GM12891 (cell line): ENCODE results near the gene SNCA.

Experiments
- PAX5 ChIP-seq: IDR thresholded peaks from 2 replicates; pipeline ENCODE4 v1.6.1; 2011; ENCODE audit warnings: low read length, moderate library complexity, mild to moderate bottlenecking; ENCODE audit not compliant: insufficient read depth, severe bottlenecking
- POLR2A ChIP-seq: IDR thresholded peaks from 2 replicates; pipeline ENCODE4 v1.6.1; 2011; ENCODE audit warnings: low read depth, low read length, control low read depth
- POLR2AphosphoS5 ChIP-seq: IDR thresholded peaks from 2 replicates; pipeline ENCODE4 v1.6.1; 2011; ENCODE audit warnings: low read depth, low read length, control low read depth
- POU2F2 ChIP-seq: IDR thresholded peaks from 2 replicates; pipeline ENCODE4 v1.6.1; 2011; ENCODE audit warnings: low read depth, mild to moderate bottlenecking, control low read depth, low read length, moderate library complexity
- SPI1 ChIP-seq: IDR thresholded peaks from 2 replicates; pipeline ENCODE4 v1.6.1; 2011; ENCODE audit warnings: low read depth, low read length, control low read depth
- TAF1 ChIP-seq: IDR thresholded peaks from 2 replicates; pipeline ENCODE4 v1.6.1; 2011; ENCODE audit warnings: low read depth, low read length, control low read depth

- TF ChIP-seq POLR2AphosphoS5 = no peak
- no peak for TF ChIP-seq POLR2A
- no peak for TF ChIP-seq TAF1
- TF ChIP-seq POU2F2 = no peak
- TF ChIP-seq SPI1 = no peak
- TF ChIP-seq PAX5 = no peak
Observed at GRCh38 chr4:89837993-89838390, 1.0 kb upstream of the SNCA start.
